GM12878 (cell line): ENCODE data around the gene SLC12A5. TPM values are rescaled to one million over a fixed set of nuclear protein-coding genes. Genes with fewer than 3 reads are reported as not detected.
"Not testable (repeated sequence)": the region's sequence is repeated elsewhere in the genome, so short reads cannot be mapped to it uniquely, and the experiment has no call there.

Source experiments
- ATAC-seq: fragments of 200-7000 bp; cut with Tn5 transposase; 3 replicates; pipeline ENCODE4 v1.9.1; 2020; ENCODE audit warnings: mild to moderate bottlenecking, moderate library complexity
- BruUV-seq: library from RNA; stranded (reverse); fragments of 400-500 nt; replicated peaks from 2 replicates; lab custom pipeline; 2021; lab: Mats Ljungman, UMichigan
- CTCF ChIA-PET: fragments of 300-600 bp; sonication (Branson Sonifier 250); formaldehyde crosslinking; extraction: SDS; loops from one replicate; lab custom pipeline; 2021; ENCODE audit warnings: inconsistent platforms; lab: Yijun Ruan, JAX
- POLR2A ChIA-PET: fragments of 350-600 bp; formaldehyde crosslinking; extraction: SDS; loops from one replicate; lab custom pipeline; 2021; ENCODE audit warnings: inconsistent platforms; lab: Charles Lee
- RAD21 ChIA-PET: fragments of 300-600 bp; sonication (Branson Sonifier 250); formaldehyde crosslinking; loops from one replicate; lab custom pipeline; 2023; ENCODE audit warnings: antibody characterized with exemption; ENCODE audit not compliant: unreplicated experiment; lab: Charles Lee
- SMC1A ChIA-PET: fragments of 300-600 bp; sonication (Branson Sonifier 250); formaldehyde crosslinking; loops from one replicate; lab custom pipeline; 2023; ENCODE audit not compliant: unreplicated experiment, uncharacterized antibody; lab: Charles Lee
- DNase-seq: peaks from one replicate; pipeline ENCODE4 v3.0.0-alpha.2; 2011; ENCODE audit warnings: low read depth, low spot score
- FAIRE-seq: peaks from 3 replicates; lab custom pipeline; 2011; peaks lifted over from hg19 to GRCh38; lab: Jason Lieb, UNC
- H2AFZ ChIP-seq: 2 replicates; pipeline ENCODE4 v1.6.0; 2011; ENCODE audit warnings: low read depth, low read length, control low read depth; ENCODE audit not compliant: control insufficient read depth
- H3K27ac ChIP-seq: 2 replicates; pipeline ENCODE4 v1.5.1; 2011; ENCODE audit warnings: control low read depth; ENCODE audit not compliant: control insufficient read depth, insufficient read depth
- H3K27me3 ChIP-seq, 2 experiments: replicated peaks in 1 of 2; 2 replicates each; pipeline versions ENCODE4 v1.6.0 to v1.6.1; 2011; ENCODE audit warnings: low read length in 1 of 2; ENCODE audit not compliant: control insufficient read depth in 2 of 2, insufficient read depth in 2 of 2
- H3K36me3 ChIP-seq, 2 experiments: 2 replicates each; pipeline ENCODE4 v1.5.1; 2011; ENCODE audit warnings: low read length in 1 of 2; ENCODE audit not compliant: control insufficient read depth in 2 of 2, insufficient read depth in 2 of 2
- H3K4me1 ChIP-seq: 2 replicates; pipeline ENCODE4 v1.6.1; 2011; ENCODE audit warnings: mild to moderate bottlenecking, low read length, moderate library complexity, mixed read lengths; ENCODE audit not compliant: control insufficient read depth, insufficient read depth
- H3K4me2 ChIP-seq: 2 replicates; pipeline ENCODE4 v1.6.0; 2011; ENCODE audit warnings: control low read depth; ENCODE audit not compliant: control insufficient read depth, insufficient read depth
- H3K4me3 ChIP-seq: fragments of 200-600 bp; sonication (generic); 2 replicates; pipeline ENCODE4 v1.5.1; 2016
- H3K79me2 ChIP-seq: 2 replicates; pipeline ENCODE4 v1.6.0; 2011; ENCODE audit warnings: low read length; ENCODE audit not compliant: control insufficient read depth, insufficient read depth
- H3K9ac ChIP-seq: 2 replicates; pipeline ENCODE4 v1.8.0; 2011; ENCODE audit warnings: low read length, control low read depth, mixed read lengths; ENCODE audit not compliant: control insufficient read depth, insufficient read depth
- H3K9me3 ChIP-seq: replicated peaks from 3 replicates; pipeline ENCODE4 v1.5.1; 2011; ENCODE audit warnings: mild to moderate bottlenecking, low read length; ENCODE audit not compliant: control insufficient read depth, insufficient read depth
- H4K20me1 ChIP-seq: 2 replicates; pipeline ENCODE4 v1.6.0; 2011; ENCODE audit not compliant: control insufficient read depth, insufficient read depth
- SMARCA5 ChIP-seq: fragments of 450-650 bp; IDR thresholded peaks from 2 replicates; pipeline ENCODE4 v1.6.1; 2017; ENCODE audit warnings: mild to moderate bottlenecking
- WGBS: methylation state at CpG from one replicate; pipeline ENCODE4 v1.1.6; 2016; ENCODE audit warnings: low lambda C conversion rate; ENCODE audit not compliant: insufficient replicate concordance, insufficient coverage; ENCODE audit errors: missing lambda C conversion rate; 5-methylcytosine and 5-hydroxymethylcytosine counted together
- in situ Hi-C: fragments of 300-500 bp; cut with MboI; formaldehyde crosslinking; loops from 9 replicates; pipeline ENCODE4 v1.14.3; 2018; ENCODE audit warnings: mixed read lengths
- intact Hi-C: fragments of 100-400 bp; cut with micrococcal nuclease; formaldehyde crosslinking; loops from one replicate; pipeline ENCODE4 v1.14.2; 2022; ENCODE audit not compliant: unreplicated experiment
- polyA plus RNA-seq, 11 experiments: library from polyadenylated mRNA; depleted of rRNA in 4 of 11; unstranded in 6 of 11; stranded (reverse) in 5 of 11; fragments of >200 nt; fragmentation: Nextera tagmentation in 4 of 11; fragmentation: Illumina TruSeq in 1 of 11; extraction: Ambion mirVana in 4 of 11; extraction: Trizol in 1 of 11; gene quantifications; 1 replicate in 1 of 11; 2 replicates in 10 of 11; pipeline versions ENCODE4 v1.2.1 to v1.2.3, GENCODE V29; 2011 to 2016; ENCODE audit warnings: inconsistent platforms in 2 of 11, missing spikeins in 2 of 11, low read depth in 1 of 11
- total RNA-seq, 4 experiments: library from RNA; depleted of rRNA in 3 of 4; stranded (reverse); fragments of >200 nt in 3 of 4; fragmentation: Illumina TruSeq in 1 of 4; extraction: Trizol in 1 of 4; gene quantifications; 2 replicates each; pipeline versions ENCODE4 v1.2.1 to v1.2.3, GENCODE V29; 2013 to 2021

SLC12A5 gene
- total and polyA plus RNA-seq, 10 of the 15 experiments (the other 5 are each of a cell fraction or from before 2014, with no cell fraction given), result 0.26 to 2.7 (median 1.2) TPM

GRCh38 chr20:45988830-45989229 is 40.2 kb upstream of the SLC12A5 start:
- H4K20me1 ChIP-seq, in situ Hi-C loops: not testable (repeated sequence)
- CTCF ChIA-PET, result interaction anchor here (0.6 to 6.7 kb wide), 7 partner anchors 10 to 412 kb away, joined by 3 to 190 read pairs (median 4); partner anchors contain the start of genes MMP9 and ZNF335

GRCh38 chr20:45991616-45992015 is 37.4 kb upstream of the SLC12A5 start:
- WGBS, result 63% methylated on average over 3 of the region's 3 CpGs
- ChIA-PET CTCF (interaction anchor here (0.6 to 6.7 kb wide), 3 partner anchors 18 to 688 kb away, joined by 3 to 190 read pairs (median 21); partner anchors contain the start of gene MMP9), RAD21 (interaction anchor here (0.7 to 1.2 kb wide), 2 partner anchors 21 to 420 kb away, joined by 3 to 10 read pairs; no protein-coding TSS in a partner anchor), SMC1A (no interaction called here), POLR2A (interaction anchor here (0.7 kb wide), 1 partner anchor 17 kb away, joined by 3 read pairs; no protein-coding TSS in a partner anchor)
- Histone ChIP-seq H3K4me3 (no peak overlapping the region), H3K9me3 (no peaks in the 10 kb centered on the region), H2AFZ (no peak overlapping the region), H3K9ac (no peak overlapping the region), H4K20me1 (no peaks in the 10 kb centered on the region), H3K27me3 (no peaks in the 10 kb centered on the region), H3K79me2 (no peaks in the 10 kb centered on the region), H3K4me2 (no peak overlapping the region), H3K36me3 (no peaks in the 10 kb centered on the region), H3K4me1 (peaks cover 15% of the 10 kb centered on the region), H3K27ac (no peak overlapping the region)
- TF ChIP-seq SMARCA5, result no peak
- FAIRE-seq, result no peak
- in situ Hi-C loops (no loop called here), intact Hi-C loops (no loop called here)
- no peak for DNase-seq
- BruUV-seq, result no TSS peak
- ATAC-seq, result no peak

More at GRCh38 chr20:45988830-45989229, 40.2 kb upstream of the SLC12A5 start:
- BruUV-seq, H2AFZ ChIP-seq, H3K9me3 ChIP-seq, H3K36me3 ChIP-seq, H3K4me3 ChIP-seq, FAIRE-seq, DNase-seq, H3K27ac ChIP-seq, H3K27me3 ChIP-seq, H3K9ac ChIP-seq, ATAC-seq, intact Hi-C loops, H3K4me2 ChIP-seq, H3K79me2 ChIP-seq, POLR2A ChIA-PET: not testable (repeated sequence)
- ChIA-PET SMC1A (interaction anchor here (0.6 to 3.5 kb wide), 3 partner anchors 15 to 32 kb away, joined by 3 to 14 read pairs (median 14); partner anchors contain the start of gene ZNF335), RAD21 (interaction anchor here (0.5 to 5.8 kb wide), 3 partner anchors 16 to 355 kb away, joined by 3 to 66 read pairs (median 4); no protein-coding TSS in a partner anchor)
- WGBS, result 59% methylated on average over 6 of the region's 6 CpGs
- H3K4me1 ChIP-seq, result peaks cover 15% of the 10 kb centered on the region
